Fibroblast of lung (primary cell): ENCODE results near the gene CDK4.

Experiments used
- CTCF ChIP-seq, 2 donors: IDR thresholded peaks in 1 of 2; conservative IDR thresholded peaks in 1 of 2; 1 replicate in 1 of 2; 2 replicates in 1 of 2; pipeline ENCODE4 v1.5.1; 2011 to 2012; ENCODE audit warnings: low read length in 2 of 2, control low read depth in 1 of 2, inconsistent platforms in 1 of 2, low read depth in 1 of 2, mild to moderate bottlenecking in 1 of 2
- EZH2 ChIP-seq: IDR thresholded peaks from 2 replicates; pipeline ENCODE4 v1.5.1; 2012; ENCODE audit warnings: low read length, control low read depth, mild to moderate bottlenecking; ENCODE audit errors: missing control alignments

GRCh38 chr12:57732270-57732669 is 19.8 kb downstream of the CDK4 start:
- no peak for TF ChIP-seq CTCF (conservative IDR thresholded peaks at IDR 0.05 in 1 of 2, IDR thresholded peaks at IDR 0.05 in 1 of 2; ENCODE audit: low read depth in 1 of 2, low read length in 2 of 2)
- TF ChIP-seq EZH2: no peak
